HG02970 (cell line): ENCODE results near the gene MYO15B.

Experiments used
- ATAC-seq: cut with Tn5 transposase; IDR thresholded peaks from one replicate; pipeline ENCODE4 v1.9.1; 2021; ENCODE audit warnings: mild to moderate bottlenecking, moderate library complexity, moderate number of reproducible peaks; ENCODE audit not compliant: unreplicated experiment, low FRiP score

Gene MYO15B

DNA sequence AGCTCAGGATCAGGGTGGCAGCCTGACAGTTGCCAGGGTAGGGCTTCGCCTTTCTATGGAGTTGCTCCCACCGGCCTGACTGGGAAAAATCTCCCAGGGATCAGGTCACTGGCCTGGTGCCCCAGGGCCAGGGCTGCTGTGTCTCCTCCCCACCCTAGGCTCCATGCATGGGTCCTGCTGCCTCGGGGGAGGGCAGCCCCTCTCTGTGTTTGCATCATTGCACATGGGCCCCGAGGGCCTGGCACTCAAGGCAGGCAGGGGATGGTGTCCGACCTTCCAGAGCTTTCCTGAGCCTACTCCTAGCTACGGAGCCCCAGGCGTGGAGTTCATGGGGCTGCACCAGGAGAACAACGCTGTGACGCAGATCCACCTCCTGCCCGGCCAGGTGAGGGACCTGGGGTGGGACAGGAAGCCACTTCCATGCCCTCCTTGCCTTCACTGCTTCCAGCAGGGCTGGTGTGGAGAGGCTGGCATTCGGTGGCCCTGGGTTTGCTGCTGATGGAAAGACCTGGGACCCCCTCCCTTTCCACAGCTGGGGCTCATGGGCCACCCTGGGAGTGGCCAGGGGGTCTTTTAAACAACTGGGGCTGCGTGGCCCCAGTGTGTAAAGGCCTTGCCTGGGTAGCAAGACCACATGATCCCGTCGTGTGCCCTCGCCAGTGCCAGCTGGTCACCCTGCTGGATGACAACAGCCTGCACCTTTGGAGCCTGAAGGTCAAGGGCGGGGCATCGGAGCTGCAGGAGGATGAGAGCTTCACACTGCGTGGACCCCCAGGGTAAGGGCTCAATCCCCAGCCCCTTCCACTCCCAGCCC is 29.5 kb upstream of the MYO15B start:
- ATAC-seq = no peak

- no peak for ATAC-seq
Measured at GRCh38 chr17:75558666-75559530, 28.7 kb upstream of the MYO15B start.

DNA sequence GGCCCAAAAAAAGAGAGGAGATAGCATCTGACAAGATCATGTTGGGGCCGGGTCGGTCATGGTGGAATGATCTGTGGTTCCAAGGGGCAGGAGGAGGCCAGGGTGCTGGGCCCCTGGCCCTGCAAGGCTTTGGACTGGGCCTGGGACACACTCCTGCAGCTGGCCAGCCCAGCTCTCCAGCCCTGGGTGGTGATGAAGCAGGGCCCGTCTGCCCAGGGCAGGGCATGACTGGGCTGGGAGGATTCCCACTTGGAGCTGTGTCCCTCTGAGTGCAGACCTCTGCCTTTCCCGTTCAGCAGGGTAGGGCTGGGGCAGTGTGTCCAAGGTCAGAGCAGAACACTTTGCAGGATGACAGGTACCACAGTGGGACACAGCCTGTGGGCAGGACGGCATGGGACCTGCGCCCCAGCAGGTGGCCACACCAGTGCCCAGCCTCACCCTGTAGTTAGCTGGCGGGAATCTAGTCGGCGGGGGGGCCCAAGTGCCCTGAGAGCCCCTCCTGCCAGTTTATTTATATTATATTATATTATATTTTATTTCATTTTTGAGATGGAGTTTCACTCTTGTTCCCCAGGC is 27.6 kb upstream of the MYO15B start:
- no peak for ATAC-seq

DNA sequence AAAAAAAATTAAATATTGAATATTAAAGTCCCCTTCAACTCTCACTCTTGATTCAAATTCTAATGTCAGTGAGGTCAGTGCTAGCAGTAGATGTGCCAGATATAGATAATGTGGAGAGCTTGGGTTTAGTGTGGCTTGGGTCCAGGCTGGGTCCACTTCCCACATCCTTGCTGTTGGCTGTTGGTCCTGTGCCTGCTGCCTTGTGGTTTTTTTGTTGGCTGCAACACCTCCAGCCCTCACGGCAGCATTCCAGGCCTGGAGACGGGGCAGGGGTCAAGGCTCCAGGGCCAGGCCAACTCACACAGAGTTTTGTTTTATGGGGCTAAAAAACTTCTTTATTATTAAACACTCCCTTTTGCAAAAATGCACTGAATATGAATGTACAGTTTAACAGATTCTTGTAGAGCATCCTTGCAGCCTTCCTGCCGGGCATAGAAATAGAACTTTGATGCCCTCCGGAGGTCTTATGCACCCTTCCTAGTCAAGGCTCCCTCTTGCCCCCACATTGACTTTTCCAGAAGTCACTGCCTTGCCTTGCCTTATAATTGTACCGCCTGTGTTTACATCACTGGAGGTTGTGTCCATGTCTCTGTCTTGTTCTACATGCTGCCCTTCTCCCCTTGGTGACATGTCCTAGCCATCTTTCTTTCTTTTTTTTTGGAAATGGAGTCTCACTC is 25.5 kb upstream of the MYO15B start:
- no peak for ATAC-seq

DNA sequence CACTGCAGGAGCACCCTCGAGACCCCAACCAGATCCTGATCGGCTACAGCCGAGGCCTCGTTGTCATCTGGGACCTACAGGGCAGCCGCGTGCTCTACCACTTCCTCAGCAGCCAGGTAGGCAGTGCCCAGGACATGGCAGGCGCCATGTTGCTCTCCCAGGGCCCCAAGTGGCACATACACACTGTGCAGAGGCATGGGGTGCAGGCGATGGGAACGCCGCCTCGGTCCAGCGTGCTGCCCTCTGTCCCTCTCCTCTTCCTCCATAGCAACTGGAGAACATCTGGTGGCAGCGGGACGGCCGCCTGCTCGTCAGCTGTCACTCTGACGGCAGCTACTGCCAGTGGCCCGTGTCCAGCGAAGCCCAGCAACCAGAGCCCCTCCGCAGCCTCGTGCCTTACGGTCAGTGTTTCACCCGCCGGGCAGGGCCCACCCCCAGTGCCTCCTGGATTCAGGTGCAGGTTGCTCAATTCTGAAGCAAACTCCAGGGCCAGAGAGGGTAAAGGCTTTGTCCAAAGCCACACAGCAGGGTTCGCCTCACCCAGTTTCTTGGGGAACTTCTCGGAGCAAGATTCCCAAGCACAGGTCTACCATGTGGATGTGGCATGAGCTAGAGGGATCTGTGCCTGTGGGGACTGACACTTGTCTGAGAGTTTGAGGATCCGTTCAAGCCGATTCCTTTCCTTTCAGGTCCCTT is 24.4 kb upstream of the MYO15B start:
- no peak for ATAC-seq

DNA sequence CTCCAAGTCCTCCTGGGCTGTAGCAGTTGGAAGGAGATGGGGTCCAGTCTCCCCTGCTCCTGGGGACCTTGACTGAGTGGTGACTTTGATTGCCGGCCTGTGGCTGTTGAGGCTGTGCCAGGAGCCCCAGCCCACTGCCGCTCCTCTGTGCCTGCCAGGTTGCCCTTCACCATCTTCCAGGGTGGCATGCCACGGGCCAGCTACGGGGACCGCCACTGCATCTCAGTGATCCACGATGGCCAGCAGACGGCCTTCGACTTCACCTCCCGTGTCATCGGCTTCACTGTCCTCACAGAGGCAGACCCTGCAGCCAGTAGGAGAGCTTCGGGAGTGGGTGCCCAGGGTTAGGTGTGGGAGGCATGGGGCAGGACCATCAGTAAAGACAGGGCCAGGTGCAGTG is 23.4 kb upstream of the MYO15B start:
- ATAC-seq = no peak

GRCh38 chr17:75565066-75565465 is 22.5 kb upstream of the MYO15B start:
- ATAC-seq = no peak

DNA sequence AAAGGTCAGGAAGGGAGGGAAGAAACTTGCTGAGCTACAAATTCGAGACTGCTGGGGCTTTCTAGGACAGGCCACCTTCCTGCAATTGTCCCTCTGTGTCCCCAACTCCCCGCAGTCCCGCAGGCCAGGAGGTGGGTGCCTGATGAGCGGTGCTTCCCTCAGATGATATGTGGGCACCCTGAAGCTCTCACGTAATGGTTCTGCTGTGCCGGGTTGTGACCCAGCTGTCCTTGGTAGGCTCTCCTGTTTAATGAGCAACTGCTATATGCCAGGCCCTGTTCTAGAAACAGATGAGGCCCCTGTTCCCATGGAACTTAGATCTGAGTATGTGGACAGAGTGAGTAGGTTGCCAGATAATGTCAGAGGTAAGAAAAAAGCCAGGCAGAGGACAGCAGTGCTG is 22.0 kb upstream of the MYO15B start:
- ATAC-seq = no peak

DNA sequence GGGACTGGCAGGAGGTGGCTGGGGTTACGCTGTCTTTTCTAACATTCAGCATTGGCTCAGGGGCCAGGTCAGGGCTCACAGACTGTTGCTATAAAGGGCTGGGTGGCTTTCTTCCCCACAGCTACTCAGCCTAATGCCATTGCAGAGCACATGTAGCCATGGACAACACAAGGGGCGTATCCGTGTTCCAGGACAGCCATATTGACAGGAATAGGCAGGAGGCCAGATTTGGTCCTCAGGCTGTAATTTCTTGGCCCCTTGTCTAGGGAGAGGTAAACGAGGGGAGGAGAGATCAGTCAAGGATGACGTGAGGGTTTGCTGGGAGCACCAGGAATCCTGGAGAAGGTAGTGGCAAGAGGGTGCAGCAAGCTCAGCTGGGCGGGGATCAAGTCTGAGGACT is 21.2 kb upstream of the MYO15B start:
- ATAC-seq = no peak

DNA sequence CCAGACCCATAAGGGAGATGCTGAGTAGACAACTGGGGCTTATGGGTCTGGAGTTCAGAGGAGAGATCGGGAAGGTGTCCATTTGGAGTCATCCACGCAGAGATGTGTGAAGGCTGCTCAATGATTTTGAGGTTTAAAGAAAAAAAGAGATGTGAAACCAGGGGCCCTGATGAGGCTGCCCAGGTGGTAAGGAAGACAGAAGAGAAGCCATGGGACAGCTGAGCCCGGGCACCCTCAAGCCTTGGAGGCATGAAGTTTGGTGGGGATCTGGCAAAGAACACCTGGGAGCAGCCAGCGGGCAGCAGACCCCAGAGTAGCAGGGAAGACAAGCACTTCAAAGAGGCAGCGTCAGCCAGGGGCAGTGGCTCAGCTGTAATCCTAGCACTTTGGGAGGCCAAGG is 20.8 kb upstream of the MYO15B start:
- ATAC-seq = no peak

GRCh38 chr17:75568412-75569255 is 19.0 kb upstream of the MYO15B start:
- no peak for ATAC-seq

- ATAC-seq = no peak
Measured at GRCh38 chr17:75570034-75570676, 17.4 kb upstream of the MYO15B start.

- no peak for ATAC-seq
Measured at GRCh38 chr17:75570772-75571171, 16.8 kb upstream of the MYO15B start.

DNA sequence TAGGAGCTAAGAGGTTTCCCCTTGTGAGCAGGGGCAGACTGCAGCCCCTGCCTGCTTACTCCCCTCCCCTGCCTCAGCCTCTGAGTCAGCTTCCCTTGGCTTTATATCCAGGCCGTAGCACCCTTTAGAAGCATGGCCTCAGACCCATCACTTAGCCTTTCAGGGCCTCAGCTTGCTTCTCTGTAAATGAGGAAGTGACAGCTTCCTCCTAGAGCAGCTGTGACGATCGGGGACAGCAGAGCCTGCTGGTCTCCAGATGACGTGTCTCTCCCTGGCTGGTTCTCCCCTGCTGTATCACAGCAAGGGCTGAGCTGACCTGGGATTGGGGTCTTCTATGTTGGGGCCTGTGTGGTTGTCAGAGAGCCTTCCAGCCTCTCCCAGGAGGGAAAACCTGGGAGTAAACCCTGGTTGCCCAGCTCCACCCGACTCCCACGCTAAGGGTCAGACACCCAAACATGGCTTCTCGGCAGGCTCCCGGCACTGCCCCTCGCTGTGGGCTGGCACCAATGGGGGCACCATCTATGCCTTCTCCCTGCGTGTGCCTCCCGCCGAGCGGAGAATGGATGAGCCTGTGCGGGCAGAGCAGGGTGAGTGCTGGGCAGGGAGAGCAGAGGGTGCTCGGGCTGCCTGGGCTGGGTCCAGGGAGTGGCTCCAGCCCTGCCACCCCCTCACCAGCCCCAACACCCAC is 16.3 kb upstream of the MYO15B start:
- ATAC-seq = no peak

DNA sequence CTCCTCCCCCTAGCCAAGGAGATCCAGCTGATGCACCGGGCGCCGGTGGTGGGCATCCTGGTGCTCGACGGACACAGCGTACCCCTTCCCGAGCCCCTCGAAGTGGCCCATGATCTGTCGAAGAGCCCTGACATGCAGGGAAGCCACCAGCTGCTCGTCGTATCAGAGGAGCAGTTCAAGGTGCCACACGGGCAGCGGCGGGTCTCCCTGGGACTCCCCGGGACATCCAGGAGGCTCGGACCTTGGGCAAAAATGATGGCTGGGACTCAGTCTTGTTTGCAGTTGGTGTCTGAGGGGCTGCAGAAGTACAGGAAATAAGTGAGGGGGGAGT is 15.8 kb upstream of the MYO15B start:
- no peak for ATAC-seq

DNA sequence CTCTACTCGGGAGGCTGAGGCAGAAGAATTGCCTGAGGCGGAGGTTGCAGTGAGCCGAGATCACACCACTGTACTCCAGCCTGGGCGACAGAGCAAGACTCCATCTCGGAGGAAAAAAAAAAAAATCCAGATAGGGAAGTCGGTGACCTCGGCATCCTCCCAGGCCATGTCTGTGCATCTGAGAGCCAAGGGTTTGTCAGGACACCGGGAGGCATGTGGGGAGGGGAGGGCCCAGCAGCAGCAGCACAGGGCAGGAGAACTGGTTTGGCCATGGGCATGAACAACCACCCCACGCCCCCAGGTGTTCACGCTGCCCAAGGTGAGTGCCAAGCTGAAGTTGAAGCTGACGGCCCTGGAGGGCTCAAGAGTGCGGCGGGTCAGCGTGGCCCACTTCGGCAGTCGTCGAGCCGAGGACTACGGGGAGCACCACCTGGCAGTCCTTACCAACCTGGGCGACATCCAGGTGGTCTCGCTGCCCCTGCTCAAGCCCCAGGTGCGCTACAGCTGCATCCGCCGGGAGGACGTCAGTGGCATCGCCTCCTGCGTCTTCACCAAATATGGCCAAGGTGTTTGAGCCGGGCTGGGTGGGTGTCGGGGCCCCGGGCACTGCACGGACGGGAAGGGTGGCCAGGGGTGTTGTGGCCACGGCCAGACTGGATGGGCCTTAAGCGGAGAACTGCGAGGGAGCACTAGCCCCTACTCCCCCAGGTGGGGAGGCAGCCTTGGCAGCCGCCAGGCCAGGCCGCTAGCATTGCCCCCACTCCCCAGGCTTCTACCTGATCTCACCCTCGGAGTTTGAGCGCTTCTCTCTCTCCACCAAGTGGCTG is 14.7 kb upstream of the MYO15B start:
- ATAC-seq = no peak

- ATAC-seq = no peak
Measured at GRCh38 chr17:75573540-75573957, 14.1 kb upstream of the MYO15B start.

DNA sequence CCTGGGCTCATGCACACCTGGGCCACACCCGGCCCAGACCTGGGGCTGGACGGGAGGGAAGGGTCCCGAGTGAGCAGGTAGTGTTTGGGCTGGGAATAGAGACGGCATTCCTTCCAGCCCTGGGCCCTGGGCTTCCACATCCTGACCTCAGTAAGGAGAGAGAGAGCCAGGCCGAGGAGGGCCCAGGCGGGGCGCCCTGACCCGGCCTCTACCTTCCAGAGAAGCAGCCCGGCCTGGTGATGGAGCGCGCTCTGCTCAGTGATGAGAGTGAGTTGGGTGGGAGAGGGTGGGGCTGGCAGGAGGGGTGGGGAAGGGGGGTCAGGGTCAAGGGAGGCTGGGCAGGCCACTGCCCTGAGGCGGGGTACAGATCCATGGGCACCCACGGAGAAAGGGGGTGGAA is 13.6 kb upstream of the MYO15B start:
- ATAC-seq = no peak
